NK-92 (cell line): ENCODE measurements around the gene USP12.

Experiments
- DNase-seq: peaks from one replicate; lab custom pipeline; 2025; ENCODE audit not compliant: unreplicated experiment; lab: John Stamatoyannopoulos, UW

The USP12 gene

GRCh38 chr13:27183561-27184147 lies 12.0 kb upstream of the USP12 start:
- no peak for DNase-seq

GRCh38 chr13:27182844-27183497 lies 11.4 kb upstream of the USP12 start:
- no peak for DNase-seq

DNA sequence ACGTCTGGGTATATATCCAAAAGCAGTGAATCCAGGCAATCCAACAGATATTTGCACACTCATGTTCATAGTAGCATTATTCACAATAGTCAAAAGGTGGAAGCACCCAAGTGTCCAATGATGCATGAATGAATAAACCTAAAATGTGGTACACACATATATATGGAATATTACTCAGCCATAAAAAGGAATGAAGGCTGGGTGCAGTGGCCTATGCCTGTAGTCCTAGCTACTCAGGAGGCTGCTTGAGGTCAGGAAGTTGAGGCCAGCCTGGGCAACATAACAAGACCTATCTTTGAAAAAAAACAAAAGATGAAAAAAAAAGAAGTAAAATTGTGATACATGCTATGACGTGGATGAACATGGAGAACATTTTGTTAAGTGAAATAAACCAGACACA lies 10.4 kb upstream of the USP12 start:
- DNase-seq, result no peak

DNA sequence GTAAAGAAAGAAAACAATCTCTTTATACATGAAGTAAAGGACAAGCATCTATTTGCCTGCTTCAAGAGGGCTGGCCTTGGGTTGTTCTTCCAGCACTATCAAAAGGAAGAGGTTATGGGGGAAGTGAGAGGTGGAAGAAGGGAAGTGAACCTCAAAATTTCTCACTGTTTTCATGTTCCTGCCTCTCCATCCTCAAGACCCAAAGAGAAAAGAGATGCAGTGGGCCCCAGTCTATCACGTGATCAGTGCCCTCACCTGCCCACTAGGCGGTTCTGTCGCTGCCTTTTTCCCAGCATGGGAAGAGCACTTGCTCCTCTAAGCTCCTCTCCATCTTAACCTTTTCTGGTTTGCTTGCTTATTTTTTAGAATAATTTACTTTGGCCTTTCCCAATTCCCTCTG lies 6.2 kb upstream of the USP12 start:
- no peak for DNase-seq

- DNase-seq, result no peak
These were observed 5.1 kb upstream of the USP12 start for GRCh38 chr13:27176470-27177410.

DNA sequence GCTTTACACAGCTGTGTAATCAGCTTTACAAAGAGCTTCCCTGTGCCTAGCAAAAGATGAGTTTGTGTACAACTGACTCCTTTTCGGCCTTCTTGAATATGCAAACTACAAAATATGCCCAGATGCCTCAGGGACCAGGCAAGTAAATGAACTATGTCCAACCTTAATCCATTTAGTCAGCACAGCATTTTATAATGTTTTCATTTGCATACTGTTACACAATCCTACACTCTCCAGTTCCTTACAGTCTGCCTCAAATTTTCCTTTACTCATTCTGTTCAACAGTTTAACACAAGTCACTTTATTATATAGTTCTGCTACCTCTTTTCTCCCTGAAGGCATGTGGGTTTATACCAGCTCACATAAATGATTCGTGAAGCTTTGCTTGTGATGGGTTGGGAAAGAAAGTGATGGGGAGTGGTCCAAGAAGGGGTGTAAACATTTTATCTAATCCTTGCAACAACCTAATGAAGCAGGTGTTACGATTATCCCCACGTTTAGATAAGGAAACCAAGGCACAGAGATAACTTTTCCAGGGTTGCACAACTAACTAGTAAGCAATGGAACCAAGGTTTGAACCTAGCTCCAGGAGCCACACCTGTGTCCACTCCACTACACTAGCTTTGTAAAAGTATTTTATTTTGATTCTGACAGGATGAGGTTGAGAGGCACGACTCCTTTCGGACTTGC lies 3.3 kb upstream of the USP12 start:
- DNase-seq, result no peak

GRCh38 chr13:27172495-27172842 lies 858 bp upstream of the USP12 start:
- no peak for DNase-seq

DNA sequence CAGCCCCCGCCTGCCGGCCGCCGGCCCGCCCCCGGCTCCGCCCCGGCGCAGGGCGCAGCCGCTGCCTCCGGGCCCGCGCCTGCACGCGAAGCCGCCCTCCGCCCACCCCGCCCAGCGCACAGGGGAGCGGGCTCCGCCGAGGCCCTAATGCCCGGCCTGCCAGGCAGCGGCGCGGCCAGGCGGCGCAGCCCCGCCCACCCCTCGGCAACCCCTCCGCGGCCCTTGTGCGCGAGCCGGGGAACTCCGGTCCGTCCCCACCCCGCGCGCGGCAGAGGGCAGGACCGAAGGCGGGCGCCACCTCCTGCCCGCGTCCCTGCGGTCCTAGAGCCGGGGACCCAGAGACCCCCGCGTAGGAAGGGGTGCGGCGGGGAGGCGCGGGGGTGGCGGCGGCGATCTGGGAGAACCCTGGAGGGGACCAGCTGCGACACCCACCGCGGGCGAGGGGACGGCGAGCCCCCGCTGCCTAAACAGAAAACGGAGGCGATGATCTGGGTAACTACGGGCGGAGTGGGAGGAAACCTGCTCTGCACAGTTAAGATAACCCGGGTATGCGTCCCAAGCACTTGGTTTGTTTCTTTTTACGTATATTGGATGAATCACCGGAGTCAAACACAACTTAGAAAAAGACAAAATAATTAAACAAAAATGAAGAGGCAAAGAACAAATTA lies 350 bp upstream of the USP12 start:
- DNase-seq, result peak; percentile 20

DNA sequence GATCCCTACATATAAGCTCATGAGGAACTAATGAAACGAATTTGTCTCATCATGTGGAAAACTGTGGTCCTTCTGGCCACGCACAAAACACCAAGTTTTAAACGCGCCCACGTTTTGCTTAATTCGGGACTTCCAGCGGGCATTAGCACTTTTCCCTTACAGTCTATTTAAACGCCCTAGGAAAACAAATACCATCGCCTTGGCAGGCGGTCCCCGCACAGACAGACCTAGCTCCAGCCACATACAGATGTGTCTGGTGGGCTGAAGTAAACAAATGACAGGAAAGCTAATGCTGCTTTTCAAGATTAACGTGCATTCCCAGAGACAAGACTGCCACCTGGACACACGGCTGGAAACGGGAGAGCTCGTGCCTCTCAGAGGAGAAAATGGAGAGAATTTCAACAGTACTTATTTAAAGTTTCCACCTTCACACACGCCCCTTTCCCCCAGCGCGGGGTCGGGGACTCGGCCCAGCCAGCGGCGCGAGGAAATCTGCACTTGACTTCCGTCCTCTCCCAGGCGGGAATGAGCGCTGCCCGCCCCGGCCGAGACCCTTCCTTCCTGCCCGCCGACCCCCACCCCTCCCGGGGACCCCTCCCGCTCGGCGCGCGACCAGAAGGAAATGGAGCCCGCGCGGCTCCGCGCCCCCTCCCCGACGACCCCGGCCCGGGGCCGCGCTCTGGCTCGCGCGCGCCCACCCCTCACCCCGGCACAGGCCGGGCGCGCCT lies 931 bp downstream of the USP12 start:
- no peak for DNase-seq

DNA sequence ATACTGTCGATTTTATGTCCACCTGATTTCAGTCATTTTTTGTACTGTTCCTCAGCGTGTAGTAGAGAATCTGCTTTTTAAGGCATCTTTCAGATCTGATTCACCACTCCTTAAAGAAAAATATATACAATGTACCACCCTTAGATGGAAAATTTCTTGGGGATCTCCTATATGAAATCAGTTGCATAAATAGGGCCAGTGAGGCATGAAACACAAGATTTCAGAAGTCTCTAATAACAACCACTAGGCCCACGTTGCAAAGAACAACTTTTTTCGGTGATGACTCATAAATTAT lies 1.4 kb downstream of the USP12 start:
- DNase-seq, result no peak

DNA sequence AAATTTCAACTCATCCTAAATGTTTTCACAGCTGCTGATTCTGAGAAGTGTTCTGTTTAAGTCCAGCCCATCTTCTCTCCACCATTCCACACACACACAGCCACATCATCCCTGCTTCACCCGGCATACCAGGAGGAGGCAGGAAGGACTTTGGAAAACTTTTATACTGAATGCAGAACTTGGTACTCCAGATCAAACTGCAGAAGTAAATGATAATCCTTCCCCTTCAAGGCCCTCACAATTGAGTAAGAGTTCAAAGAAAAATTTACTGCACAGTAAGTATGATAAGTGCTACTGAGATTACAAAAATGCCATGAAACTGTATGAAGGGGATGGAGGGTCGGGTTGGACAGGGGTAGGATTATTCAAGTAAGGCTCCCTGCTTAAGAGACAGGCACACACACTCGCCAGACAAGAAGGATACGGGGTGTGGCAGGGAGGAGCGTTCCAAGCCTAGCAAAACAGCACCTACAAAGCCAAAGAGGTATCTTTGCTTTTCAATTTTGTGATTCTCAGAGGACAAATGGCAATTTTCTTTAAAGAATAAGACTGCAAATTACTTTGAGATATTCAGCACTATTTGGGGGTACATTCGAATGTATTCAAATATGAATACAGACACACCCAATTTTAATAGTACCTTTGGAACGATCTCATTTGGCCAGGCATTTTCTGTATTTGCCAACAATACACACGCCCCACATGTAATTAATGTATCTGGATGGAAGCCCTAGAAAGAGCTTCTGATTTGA lies 2.5 kb downstream of the USP12 start:
- DNase-seq, result no peak

GRCh38 chr13:27168086-27168485 lies 3.5 kb downstream of the USP12 start:
- no peak for DNase-seq

DNA sequence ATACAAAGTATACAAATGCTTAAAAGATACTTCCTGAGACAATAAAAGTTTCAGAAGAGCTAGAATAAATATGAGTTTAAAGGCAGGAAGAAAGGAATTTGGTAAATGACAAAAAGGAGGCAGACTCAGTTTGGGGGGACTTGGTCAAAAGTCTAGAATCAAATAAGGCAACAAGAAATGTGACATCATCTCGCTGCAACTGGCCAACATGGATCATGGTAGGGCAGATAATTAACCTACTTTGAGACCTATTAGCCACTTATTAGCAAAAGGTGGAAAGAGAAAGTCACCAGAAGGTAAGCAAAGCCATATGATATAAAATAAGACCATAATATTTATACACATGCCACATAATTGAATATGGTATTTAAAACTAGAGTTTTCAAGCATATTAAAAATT lies 5.3 kb downstream of the USP12 start:
- no peak for DNase-seq

DNA sequence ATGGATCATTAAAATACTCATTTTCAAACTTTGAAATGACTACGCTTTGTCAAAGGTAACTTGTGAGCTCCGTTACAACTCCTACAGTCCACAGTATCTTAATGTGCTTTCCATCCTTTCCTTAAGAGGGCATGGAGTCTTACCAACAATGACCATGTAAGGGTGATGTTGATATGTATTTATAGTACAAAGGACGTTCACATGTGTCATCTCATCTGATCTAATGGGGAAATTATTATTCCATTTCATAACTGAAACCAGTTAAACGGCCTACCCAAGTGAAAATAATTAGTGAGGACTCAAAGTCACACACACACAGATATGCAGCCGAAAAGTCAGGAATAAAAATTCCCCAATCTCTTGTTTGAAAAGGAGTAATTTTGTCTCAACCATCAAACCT lies 9.6 kb downstream of the USP12 start:
- DNase-seq, result no peak

GRCh38 chr13:27161423-27161822 lies 10.2 kb downstream of the USP12 start:
- no peak for DNase-seq

DNA sequence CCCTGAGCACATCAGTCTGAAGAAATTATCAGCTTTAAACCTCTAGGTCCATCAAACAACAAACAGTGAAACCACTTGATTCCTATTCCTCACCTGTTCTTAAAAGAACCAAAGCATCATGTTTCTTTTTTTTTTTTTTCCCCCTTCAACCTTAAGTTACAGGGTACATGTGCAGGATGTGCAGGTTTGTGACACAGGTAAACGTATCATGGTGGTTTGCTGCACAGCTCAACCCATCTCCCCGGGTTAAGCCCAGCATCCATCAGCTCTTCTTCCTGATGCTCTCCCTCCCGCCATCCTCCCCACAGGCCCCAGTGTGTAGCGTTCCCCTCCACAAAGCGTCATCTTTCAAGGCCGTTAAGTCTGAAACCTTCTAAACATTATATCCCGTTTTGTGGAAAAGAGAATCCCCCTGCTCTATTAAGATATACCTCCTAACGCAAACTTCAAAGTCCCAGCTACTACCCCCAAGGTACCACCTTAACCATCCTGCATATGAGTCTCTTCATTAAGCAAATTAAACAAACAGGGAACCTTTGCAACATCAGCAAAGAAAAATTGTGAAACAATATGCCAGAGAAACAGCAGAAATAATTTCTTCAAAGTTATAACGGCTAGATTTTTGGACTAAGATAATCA lies 10.8 kb downstream of the USP12 start:
- DNase-seq, result no peak

- no peak for DNase-seq
These were observed 11.6 kb downstream of the USP12 start for GRCh38 chr13:27159806-27160563.

- no peak for DNase-seq
These were observed 13.3 kb downstream of the USP12 start for GRCh38 chr13:27158335-27158734.
